ENCODE results near the gene KCTD5.

DNA sequence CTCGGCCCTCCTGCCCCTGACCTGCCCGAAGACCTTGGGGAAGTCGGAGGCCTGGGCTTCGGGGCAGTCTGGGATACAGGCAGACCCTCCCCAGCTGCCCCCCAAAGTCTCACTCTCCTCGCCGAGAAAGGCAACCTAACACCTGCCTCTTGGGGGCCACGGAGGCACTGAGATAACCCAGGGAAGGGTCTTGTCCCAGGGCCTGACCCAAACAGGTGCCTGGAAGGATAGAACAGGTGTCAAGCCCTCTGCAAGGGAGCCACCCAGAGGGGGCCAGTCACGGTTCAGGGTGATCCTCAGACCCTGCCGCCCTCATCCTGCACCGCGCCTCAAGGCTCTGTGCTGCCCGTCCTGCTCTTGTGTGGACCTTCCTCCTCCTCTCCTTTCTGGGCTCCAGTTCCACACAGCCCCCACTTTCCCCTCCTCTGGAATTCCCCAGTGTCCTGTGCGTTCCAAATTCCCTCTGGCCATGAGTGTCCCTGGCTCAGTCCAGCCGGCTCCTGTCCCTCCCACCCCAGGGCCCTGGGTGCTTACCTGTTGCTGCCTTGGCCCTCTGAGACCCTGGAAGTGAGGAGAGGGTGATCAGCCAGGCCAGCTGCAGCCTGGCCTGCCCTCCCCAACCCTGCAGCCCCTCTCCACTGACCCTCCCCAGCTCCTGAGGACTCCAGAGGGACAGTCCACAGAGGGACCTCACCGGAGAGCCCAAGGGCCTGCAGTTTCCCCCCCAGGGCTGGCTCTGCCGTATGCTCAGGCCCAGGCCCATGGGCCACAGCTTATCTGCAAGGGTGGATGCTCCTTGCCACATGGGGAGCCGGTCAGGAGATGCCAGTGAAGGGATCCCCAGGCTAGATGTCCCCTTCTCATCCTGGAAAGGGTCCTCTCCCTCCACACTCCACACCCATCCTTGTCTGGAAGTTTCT lies 33.9 kb downstream of the KCTD5 start:
- TF ChIP-seq, protein P1, sequence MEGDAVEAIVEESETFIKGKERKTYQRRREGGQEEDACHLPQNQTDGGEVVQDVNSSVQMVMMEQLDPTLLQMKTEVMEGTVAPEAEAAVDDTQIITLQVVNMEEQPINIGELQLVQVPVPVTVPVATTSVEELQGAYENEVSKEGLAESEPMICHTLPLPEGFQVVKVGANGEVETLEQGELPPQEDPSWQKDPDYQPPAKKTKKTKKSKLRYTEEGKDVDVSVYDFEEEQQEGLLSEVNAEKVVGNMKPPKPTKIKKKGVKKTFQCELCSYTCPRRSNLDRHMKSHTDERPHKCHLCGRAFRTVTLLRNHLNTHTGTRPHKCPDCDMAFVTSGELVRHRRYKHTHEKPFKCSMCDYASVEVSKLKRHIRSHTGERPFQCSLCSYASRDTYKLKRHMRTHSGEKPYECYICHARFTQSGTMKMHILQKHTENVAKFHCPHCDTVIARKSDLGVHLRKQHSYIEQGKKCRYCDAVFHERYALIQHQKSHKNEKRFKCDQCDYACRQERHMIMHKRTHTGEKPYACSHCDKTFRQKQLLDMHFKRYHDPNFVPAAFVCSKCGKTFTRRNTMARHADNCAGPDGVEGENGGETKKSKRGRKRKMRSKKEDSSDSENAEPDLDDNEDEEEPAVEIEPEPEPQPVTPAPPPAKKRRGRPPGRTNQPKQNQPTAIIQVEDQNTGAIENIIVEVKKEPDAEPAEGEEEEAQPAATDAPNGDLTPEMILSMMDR (IDR thresholded peaks at IDR 0.05; ENCODE audit: poor library complexity): no peak
- no peak for TF ChIP-seq EZH2phosphoT487 (IDR thresholded peaks at IDR 0.05; ENCODE audit: low read depth, severe bottlenecking, unreplicated experiment)
- TF ChIP-seq EZH2 (IDR thresholded peaks at IDR 0.05; ENCODE audit: borderline replicate concordance): no peak

Data from hepatocyte (in vitro differentiated cells).